C4-2B (cell line): ENCODE measurements around the gene GGTLC2.
"Not testable (repeated sequence)": the region's sequence is repeated elsewhere in the genome, so short reads cannot be mapped to it uniquely, and the experiment has no call there.

Source experiments
- CTCF ChIP-seq: fragments of 450-650 bp; conservative IDR thresholded peaks from 2 replicates; pipeline ENCODE4 v1.5.1; 2017; ENCODE audit warnings: mild to moderate bottlenecking
- ZFX ChIP-seq: fragments of 450-650 bp; IDR thresholded peaks from 2 replicates; pipeline ENCODE4 v1.6.1; 2017

GRCh38 chr22:22645969-22646368 lies 1.6 kb downstream of the GGTLC2 start:
- not testable (repeated sequence) for TF ChIP-seq CTCF, ZFX
